ENCODE measurements around the gene ENTPD1.
"Not testable (repeated sequence)": the region's sequence is repeated elsewhere in the genome, so short reads cannot be mapped to it uniquely, and the experiment has no call there.

Gene ENTPD1

GRCh38 chr10:95873139-95873538, 117.2 kb downstream of the ENTPD1 start:
- DNase-seq: no peak

- DNase-seq: no peak
Observed at GRCh38 chr10:95873651-95874050, 117.7 kb downstream of the ENTPD1 start.

GRCh38 chr10:95874783-95875182, 118.8 kb downstream of the ENTPD1 start:
- DNase-seq: not testable (repeated sequence)

GRCh38 chr10:95876756-95877155, 120.8 kb downstream of the ENTPD1 start:
- DNase-seq: no peak

- no peak for DNase-seq
Observed at GRCh38 chr10:95877881-95878280, 121.9 kb downstream of the ENTPD1 start.

- no peak for DNase-seq
Observed at GRCh38 chr10:95880704-95881103, 124.7 kb downstream of the ENTPD1 start.

- no peak for DNase-seq
Observed at GRCh38 chr10:95881316-95881715, 125.4 kb downstream of the ENTPD1 start.

- DNase-seq: no peak
Observed at GRCh38 chr10:95889830-95890229, 133.9 kb downstream of the ENTPD1 start.

- DNase-seq: no peak
Observed at GRCh38 chr10:95896071-95896850, 140.3 kb downstream of the ENTPD1 start.

- DNase-seq: not testable (repeated sequence)
Observed at GRCh38 chr10:95905897-95906580, 150.1 kb downstream of the ENTPD1 start.

- DNase-seq: peak; percentile 42 to 57
Observed at GRCh38 chr10:95906677-95907455, 150.9 kb downstream of the ENTPD1 start.

GRCh38 chr10:95907456-95908253, 151.7 kb downstream of the ENTPD1 start, which contains the start of gene CC2D2B:
CC2D2B (plus strand) TSS chr10:95907975; CDS start chr10:95911324, 3,349 bp downstream.
- peak; percentile 75 to 81 for DNase-seq

- DNase-seq: no peak
Observed at GRCh38 chr10:95908450-95908849, 152.5 kb downstream of the ENTPD1 start.

- no peak for DNase-seq
Observed at GRCh38 chr10:95909561-95909960, 153.6 kb downstream of the ENTPD1 start.

- DNase-seq: not testable (repeated sequence)
Observed at GRCh38 chr10:95916039-95916438, 160.1 kb downstream of the ENTPD1 start.

Measured in stimulated activated CD4-positive, alpha-beta T cell treated with anti-CD3 and anti-CD28 coated beads, Interleukin-2, amount 100 ng/mL, for 24 hours (primary cell).